AG04449 (cell line): ENCODE data around the gene INVS.

Experiments used
- CTCF ChIA-PET: fragments of 350-600 bp; formaldehyde crosslinking; extraction: SDS; loops from one replicate; lab custom pipeline; 2021; ENCODE audit warnings: antibody characterized with exemption; lab: Yijun Ruan, JAX
- POLR2A ChIA-PET: fragments of 400-600, 350-600 bp; formaldehyde crosslinking; extraction: SDS; loops from one replicate; lab custom pipeline; 2020; ENCODE audit warnings: antibody characterized with exemption, inconsistent platforms; lab: Yijun Ruan, JAX
- DNase-seq: peaks from one replicate; pipeline ENCODE4 v3.0.0-alpha.2; 2010; ENCODE audit warnings: low read depth, low spot score
- H3K4me3 ChIP-seq: 2 replicates; pipeline ENCODE4 v1.5.1; 2011; ENCODE audit warnings: low read depth, mild to moderate bottlenecking, control low read depth, low read length
- TF ChIP-seq, protein P1 (sequence below): IDR thresholded peaks from one replicate; pipeline ENCODE4 v1.5.1; 2011; ENCODE audit warnings: mild to moderate bottlenecking, moderate library complexity, low read length, control low read depth, inconsistent platforms; ENCODE audit not compliant: insufficient read depth; ENCODE audit errors: missing control alignments

Gene INVS

DNA sequence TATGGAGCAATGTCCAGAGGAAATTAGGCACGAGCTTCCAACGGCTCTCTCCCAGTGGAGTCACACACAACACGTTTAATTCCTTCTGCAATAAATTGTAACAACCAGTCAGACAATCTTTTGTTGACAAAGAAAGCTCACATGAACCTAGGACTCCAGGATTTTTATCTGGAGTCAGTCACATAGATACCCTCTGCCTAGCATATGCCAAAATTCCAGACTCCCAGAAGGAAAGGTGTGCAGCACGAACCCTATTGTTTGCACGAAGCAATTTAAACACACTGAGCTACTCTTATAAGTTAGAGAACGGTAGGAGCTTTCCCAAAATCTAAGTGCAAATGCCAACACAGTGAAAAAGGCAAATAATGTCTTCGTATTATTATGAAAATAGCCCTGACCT is 186.6 kb downstream of the INVS start:
- no peak overlapping the region for H3K4me3 ChIP-seq
- TF ChIP-seq, protein P1, sequence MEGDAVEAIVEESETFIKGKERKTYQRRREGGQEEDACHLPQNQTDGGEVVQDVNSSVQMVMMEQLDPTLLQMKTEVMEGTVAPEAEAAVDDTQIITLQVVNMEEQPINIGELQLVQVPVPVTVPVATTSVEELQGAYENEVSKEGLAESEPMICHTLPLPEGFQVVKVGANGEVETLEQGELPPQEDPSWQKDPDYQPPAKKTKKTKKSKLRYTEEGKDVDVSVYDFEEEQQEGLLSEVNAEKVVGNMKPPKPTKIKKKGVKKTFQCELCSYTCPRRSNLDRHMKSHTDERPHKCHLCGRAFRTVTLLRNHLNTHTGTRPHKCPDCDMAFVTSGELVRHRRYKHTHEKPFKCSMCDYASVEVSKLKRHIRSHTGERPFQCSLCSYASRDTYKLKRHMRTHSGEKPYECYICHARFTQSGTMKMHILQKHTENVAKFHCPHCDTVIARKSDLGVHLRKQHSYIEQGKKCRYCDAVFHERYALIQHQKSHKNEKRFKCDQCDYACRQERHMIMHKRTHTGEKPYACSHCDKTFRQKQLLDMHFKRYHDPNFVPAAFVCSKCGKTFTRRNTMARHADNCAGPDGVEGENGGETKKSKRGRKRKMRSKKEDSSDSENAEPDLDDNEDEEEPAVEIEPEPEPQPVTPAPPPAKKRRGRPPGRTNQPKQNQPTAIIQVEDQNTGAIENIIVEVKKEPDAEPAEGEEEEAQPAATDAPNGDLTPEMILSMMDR = no peak
- ChIA-PET CTCF (interaction anchor here (0.6 to 1.5 kb wide), 4 partner anchors 12 to 259 kb away, joined by 3 read pairs; no protein-coding TSS in a partner anchor), POLR2A (no interaction called here)
- DNase-seq = no peak

DNA sequence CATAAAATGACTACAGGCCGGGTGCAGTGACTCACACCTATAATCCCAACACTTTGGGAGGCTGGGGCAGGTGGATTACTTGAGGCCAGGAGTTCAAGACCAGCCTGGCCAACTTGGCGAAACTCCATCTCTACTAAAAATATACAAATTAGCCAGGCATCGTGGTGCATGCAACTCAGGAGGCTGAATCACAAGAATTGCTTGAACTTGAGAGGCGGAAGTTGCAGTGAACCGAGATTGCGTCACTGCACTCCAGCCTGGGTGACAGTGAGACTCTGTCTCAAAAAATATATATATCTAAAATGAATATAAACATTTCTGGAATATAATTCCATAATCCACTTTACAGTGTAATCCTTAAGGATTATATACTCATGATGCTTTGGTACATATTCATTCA is 187.2 kb downstream of the INVS start:
- no peak overlapping the region for H3K4me3 ChIP-seq
- ChIA-PET POLR2A (no interaction called here), CTCF (interaction anchor here (0.8 to 1.5 kb wide), 2 partner anchors 11 to 39 kb away, joined by 3 read pairs; no protein-coding TSS in a partner anchor)
- TF ChIP-seq, protein P1 = no peak
- DNase-seq = no peak

DNA sequence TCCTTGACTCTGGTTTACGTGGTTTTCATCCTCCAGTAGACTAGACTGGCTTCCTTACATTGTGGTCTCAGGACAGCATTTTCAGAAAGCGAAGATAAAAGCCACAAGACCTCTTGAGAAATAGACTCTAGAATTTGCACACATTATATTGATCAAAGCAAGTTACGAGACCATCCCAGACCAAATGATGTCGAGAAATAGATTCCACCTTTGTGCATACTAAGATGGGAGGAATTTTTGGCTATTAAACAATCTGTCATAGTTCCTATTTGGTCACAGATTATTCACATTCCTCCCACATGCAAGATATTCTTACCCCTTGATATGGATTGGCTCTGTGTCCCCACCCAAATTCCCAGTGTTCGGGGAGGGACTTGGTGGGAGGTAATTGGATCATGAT is 188.1 kb downstream of the INVS start:
- POLR2A ChIA-PET = no interaction called here
- DNase-seq = no peak
- CTCF ChIA-PET = no interaction called here
- no peak overlapping the region for H3K4me3 ChIP-seq
- TF ChIP-seq, protein P1 = no peak

DNA sequence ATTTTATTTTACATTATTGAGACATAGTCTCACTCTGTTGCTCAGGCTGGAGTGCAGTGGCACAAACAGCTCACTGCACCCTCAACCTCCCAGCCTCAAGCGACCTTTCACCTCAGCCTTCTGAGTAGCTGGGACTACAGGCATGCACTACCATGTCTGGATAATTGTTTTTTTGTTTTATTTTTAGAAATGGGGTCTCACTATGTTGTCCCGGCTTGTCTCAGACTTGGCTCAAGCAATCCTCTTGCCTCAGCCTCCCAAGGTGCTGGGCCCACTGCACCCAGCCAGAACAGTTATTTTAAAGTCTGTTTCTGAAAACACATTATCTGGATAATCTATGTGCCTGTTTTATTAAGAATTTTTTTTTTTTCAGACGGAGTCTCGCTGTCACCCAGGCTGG is 191.7 kb downstream of the INVS start:
- no peak for DNase-seq
- no peak overlapping the region for H3K4me3 ChIP-seq
- TF ChIP-seq, protein P1 = no peak
- CTCF ChIA-PET = interaction anchor here (1.6 kb wide), 2 partner anchors 10 to 305 kb away, joined by 4 to 5 read pairs; no protein-coding TSS in a partner anchor
- POLR2A ChIA-PET = no interaction called here

DNA sequence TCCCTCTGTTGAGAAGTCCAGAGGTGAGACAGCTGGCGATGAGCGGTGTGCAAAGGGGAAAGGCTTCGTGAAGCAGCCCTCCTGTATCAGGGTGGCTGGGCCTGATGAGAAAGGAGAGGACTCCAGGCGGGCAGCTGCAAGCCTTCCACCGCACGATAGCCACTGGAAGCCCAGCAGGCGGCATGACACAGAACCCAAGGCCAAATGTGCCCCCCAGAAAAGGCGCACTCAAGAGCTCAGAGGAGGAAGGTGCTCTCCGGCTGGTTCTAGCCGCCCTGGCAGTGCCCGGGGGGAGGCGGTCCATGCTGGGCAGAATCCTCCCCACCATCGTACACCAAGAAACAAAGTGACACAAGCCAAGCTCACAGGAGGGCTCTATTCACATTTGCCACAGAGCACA is 193.4 kb downstream of the INVS start:
- CTCF ChIA-PET = no interaction called here
- no peak overlapping the region for H3K4me3 ChIP-seq
- POLR2A ChIA-PET = no interaction called here
- TF ChIP-seq, protein P1 = no peak
- DNase-seq = no peak

DNA sequence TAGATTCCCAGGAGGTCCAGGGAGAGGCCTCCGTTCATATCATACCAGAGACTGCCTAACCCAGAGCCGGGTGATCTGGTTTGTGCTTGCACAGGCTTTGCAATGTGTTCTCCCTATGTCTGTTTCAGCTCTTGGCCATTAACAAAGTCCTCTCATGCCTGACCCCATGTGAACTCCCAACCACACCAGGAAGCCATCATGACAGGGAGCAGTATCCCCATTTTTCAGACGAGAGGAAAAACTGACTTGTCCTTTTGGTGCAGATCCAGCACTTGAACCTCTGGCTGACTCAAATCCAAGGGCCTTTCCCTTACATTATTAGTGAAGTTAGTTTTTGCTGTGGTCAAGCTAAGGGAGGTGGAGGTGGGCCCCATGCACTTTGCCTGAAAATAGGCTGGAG is 195.3 kb downstream of the INVS start:
- TF ChIP-seq, protein P1 = no peak
- CTCF ChIA-PET = no interaction called here
- no peak for DNase-seq

More for the DNA sequence above, 195.3 kb downstream of the INVS start:
- POLR2A ChIA-PET = no interaction called here
- H3K4me3 ChIP-seq = no peak overlapping the region
